Measurements from ENCODE around the gene SEC16A. TPM values are rescaled to one million over a fixed set of nuclear protein-coding genes. Genes with fewer than 3 reads are reported as not detected.

SEC16A gene
- total RNA-seq, 4 donors from 2014 or later, result 63.5 to 80.8 (median 74.6) TPM

GRCh38 chr9:136487672-136488071, 4.8 kb upstream of the SEC16A start:
- Histone ChIP-seq H3K4me3 (no peak overlapping the region), H3K27ac (no peak overlapping the region), H3K27me3 (no peaks in the 10 kb centered on the region), H3K9me3 (no peaks in the 10 kb centered on the region), H3K36me3 (no peaks in the 10 kb centered on the region), H3K4me1 (peaks cover 0 to 16% (median 14%) of the 10 kb centered on the region in 4 donors)
- TF ChIP-seq CTCF (IDR thresholded peaks at IDR 0.05) (no peak), POLR2A (IDR thresholded peaks at IDR 0.05) (no peak)
- no peak for DNase-seq

- no peak for DNase-seq
- no peaks in the 10 kb centered on the region for H3K9me3 ChIP-seq
- no peak overlapping the region for H3K27ac ChIP-seq
- TF ChIP-seq CTCF (IDR thresholded peaks at IDR 0.05) (no peak), POLR2A (IDR thresholded peaks at IDR 0.05) (no peak)
- no peaks in the 10 kb centered on the region for H3K36me3 ChIP-seq
- no peaks in the 10 kb centered on the region for H3K27me3 ChIP-seq
- H3K4me3 ChIP-seq, result no peak overlapping the region
- peaks cover 0 to 17% (median 14%) of the 10 kb centered on the region in 4 donors for H3K4me1 ChIP-seq
Measured at GRCh38 chr9:136486823-136487620, 4.2 kb upstream of the SEC16A start.

- no peak for DNase-seq
- H3K27me3 ChIP-seq, result no peaks in the 10 kb centered on the region
- peaks cover 0 to 26% (median 22%) of the 10 kb centered on the region in 4 donors for H3K4me1 ChIP-seq
- no peak overlapping the region for H3K27ac ChIP-seq
- no peak overlapping the region for H3K4me3 ChIP-seq
- no peaks in the 10 kb centered on the region for H3K36me3 ChIP-seq
- H3K9me3 ChIP-seq, result no peaks in the 10 kb centered on the region
- TF ChIP-seq POLR2A (IDR thresholded peaks at IDR 0.05) (no peak), CTCF (IDR thresholded peaks at IDR 0.05) (no peak)
Measured at GRCh38 chr9:136486131-136486530, 3.3 kb upstream of the SEC16A start.

- peak; percentile 78 to 93 (median 89) for DNase-seq
- Histone ChIP-seq H3K27ac (no peak overlapping the region), H3K4me1 (peaks cover 0 to 26% (median 22%) of the 10 kb centered on the region in 4 donors)
Measured at GRCh38 chr9:136485049-136486045, 2.5 kb upstream of the SEC16A start.

More at GRCh38 chr9:136485049-136486045, 2.5 kb upstream of the SEC16A start:
- no peaks in the 10 kb centered on the region for H3K27me3 ChIP-seq
- no peaks in the 10 kb centered on the region for H3K9me3 ChIP-seq
- no peaks in the 10 kb centered on the region for H3K36me3 ChIP-seq
- TF ChIP-seq POLR2A (IDR thresholded peaks at IDR 0.05), result no peak
- TF ChIP-seq CTCF (IDR thresholded peaks at IDR 0.05), result peak; percentile 81 to 94 (median 90)
- no peak overlapping the region for H3K4me3 ChIP-seq

All from Peyer's patch (tissue), 4 donors.